H1 (cell line): ENCODE measurements around the gene AFG1L. TPM values are rescaled to one million over a fixed set of nuclear protein-coding genes. Genes with fewer than 3 reads are reported as not detected.

Experiments used
- CTCF ChIP-seq, 3 experiments: IDR thresholded peaks; 1 replicate in 2 of 3; 2 replicates in 1 of 3; pipeline versions ENCODE4 v1.5.1 to v1.6.1; 2011; ENCODE audit warnings: low read length in 3 of 3, mild to moderate bottlenecking in 3 of 3, inconsistent platforms in 2 of 3, low read depth in 1 of 3, moderate library complexity in 1 of 3; ENCODE audit not compliant: insufficient read depth in 1 of 3; ENCODE audit errors: control extremely low read depth in 1 of 3
- polyA plus RNA-seq, 7 experiments: library from polyadenylated mRNA; depleted of rRNA in 3 of 7; stranded (reverse) in 5 of 7; unstranded in 2 of 7; fragments of >200 nt in 5 of 7; fragments of 200-250 nt in 2 of 7; gene quantifications; 1 replicate in 5 of 7; 2 replicates in 1 of 7; 4 replicates in 1 of 7; pipeline versions ENCODE4 v1.2.1 to v1.2.3, GENCODE V29; 2011 to 2013; ENCODE audit warnings: missing spikeins in 2 of 7, mixed read lengths in 2 of 7
- total RNA-seq: library from RNA; stranded (reverse); fragmentation: NEBNext Ultra II Directional; extraction: Animal tissue kit (Norgen Biotek cat#: 25700); gene quantifications from 2 replicates; pipeline ENCODE4 v1.2.1, GENCODE V29; 2021
- TF ChIP-seq, protein P1 (sequence below): fragments of 300-600 bp; sonication (generic); IDR thresholded peaks from 2 replicates; pipeline ENCODE4 v1.7.1; 2012; ENCODE audit warnings: low read length, moderate library complexity, mild to moderate bottlenecking, inconsistent platforms; ENCODE audit not compliant: insufficient replicate concordance

Gene AFG1L
- total and polyA plus RNA-seq, 2 of the 8 experiments (the other 6 are each of a cell fraction or from before 2014, with no cell fraction given): 0.98 to 5.7 TPM

DNA sequence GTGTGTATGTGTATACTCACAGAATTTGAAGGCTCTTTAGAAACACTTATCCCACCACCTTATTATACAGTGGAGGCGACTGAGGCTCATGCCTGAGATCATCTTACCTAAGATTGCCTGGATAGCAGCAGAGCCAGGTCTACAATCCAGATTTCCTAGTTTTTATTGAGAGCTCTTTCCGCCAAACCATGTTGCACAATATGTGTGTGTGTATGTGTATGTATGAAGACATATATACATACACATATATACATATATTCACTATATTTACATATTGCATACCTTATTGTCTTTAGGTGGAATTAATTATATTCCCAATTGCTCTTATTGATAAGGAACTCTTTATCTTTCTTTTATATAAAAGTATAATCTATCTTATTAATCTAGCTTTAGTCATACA is 130.6 kb downstream of the AFG1L start (continued):
- TF ChIP-seq, protein P1, sequence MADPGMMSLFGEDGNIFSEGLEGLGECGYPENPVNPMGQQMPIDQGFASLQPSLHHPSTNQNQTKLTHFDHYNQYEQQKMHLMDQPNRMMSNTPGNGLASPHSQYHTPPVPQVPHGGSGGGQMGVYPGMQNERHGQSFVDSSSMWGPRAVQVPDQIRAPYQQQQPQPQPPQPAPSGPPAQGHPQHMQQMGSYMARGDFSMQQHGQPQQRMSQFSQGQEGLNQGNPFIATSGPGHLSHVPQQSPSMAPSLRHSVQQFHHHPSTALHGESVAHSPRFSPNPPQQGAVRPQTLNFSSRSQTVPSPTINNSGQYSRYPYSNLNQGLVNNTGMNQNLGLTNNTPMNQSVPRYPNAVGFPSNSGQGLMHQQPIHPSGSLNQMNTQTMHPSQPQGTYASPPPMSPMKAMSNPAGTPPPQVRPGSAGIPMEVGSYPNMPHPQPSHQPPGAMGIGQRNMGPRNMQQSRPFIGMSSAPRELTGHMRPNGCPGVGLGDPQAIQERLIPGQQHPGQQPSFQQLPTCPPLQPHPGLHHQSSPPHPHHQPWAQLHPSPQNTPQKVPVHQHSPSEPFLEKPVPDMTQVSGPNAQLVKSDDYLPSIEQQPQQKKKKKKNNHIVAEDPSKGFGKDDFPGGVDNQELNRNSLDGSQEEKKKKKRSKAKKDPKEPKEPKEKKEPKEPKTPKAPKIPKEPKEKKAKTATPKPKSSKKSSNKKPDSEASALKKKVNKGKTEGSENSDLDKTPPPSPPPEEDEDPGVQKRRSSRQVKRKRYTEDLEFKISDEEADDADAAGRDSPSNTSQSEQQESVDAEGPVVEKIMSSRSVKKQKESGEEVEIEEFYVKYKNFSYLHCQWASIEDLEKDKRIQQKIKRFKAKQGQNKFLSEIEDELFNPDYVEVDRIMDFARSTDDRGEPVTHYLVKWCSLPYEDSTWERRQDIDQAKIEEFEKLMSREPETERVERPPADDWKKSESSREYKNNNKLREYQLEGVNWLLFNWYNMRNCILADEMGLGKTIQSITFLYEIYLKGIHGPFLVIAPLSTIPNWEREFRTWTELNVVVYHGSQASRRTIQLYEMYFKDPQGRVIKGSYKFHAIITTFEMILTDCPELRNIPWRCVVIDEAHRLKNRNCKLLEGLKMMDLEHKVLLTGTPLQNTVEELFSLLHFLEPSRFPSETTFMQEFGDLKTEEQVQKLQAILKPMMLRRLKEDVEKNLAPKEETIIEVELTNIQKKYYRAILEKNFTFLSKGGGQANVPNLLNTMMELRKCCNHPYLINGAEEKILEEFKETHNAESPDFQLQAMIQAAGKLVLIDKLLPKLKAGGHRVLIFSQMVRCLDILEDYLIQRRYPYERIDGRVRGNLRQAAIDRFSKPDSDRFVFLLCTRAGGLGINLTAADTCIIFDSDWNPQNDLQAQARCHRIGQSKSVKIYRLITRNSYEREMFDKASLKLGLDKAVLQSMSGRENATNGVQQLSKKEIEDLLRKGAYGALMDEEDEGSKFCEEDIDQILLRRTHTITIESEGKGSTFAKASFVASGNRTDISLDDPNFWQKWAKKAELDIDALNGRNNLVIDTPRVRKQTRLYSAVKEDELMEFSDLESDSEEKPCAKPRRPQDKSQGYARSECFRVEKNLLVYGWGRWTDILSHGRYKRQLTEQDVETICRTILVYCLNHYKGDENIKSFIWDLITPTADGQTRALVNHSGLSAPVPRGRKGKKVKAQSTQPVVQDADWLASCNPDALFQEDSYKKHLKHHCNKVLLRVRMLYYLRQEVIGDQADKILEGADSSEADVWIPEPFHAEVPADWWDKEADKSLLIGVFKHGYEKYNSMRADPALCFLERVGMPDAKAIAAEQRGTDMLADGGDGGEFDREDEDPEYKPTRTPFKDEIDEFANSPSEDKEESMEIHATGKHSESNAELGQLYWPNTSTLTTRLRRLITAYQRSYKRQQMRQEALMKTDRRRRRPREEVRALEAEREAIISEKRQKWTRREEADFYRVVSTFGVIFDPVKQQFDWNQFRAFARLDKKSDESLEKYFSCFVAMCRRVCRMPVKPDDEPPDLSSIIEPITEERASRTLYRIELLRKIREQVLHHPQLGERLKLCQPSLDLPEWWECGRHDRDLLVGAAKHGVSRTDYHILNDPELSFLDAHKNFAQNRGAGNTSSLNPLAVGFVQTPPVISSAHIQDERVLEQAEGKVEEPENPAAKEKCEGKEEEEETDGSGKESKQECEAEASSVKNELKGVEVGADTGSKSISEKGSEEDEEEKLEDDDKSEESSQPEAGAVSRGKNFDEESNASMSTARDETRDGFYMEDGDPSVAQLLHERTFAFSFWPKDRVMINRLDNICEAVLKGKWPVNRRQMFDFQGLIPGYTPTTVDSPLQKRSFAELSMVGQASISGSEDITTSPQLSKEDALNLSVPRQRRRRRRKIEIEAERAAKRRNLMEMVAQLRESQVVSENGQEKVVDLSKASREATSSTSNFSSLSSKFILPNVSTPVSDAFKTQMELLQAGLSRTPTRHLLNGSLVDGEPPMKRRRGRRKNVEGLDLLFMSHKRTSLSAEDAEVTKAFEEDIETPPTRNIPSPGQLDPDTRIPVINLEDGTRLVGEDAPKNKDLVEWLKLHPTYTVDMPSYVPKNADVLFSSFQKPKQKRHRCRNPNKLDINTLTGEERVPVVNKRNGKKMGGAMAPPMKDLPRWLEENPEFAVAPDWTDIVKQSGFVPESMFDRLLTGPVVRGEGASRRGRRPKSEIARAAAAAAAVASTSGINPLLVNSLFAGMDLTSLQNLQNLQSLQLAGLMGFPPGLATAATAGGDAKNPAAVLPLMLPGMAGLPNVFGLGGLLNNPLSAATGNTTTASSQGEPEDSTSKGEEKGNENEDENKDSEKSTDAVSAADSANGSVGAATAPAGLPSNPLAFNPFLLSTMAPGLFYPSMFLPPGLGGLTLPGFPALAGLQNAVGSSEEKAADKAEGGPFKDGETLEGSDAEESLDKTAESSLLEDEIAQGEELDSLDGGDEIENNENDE: no peak
- no peak for TF ChIP-seq CTCF (IDR thresholded peaks at IDR 0.05; ENCODE audit: control extremely low read depth in 1 of 3, insufficient read depth in 1 of 3, low read depth in 1 of 3, low read length in 3 of 3)
